GM19455 (cell line): ENCODE measurements around the gene COMP.
"Not testable (repeated sequence)": the region's sequence is repeated elsewhere in the genome, so short reads cannot be mapped to it uniquely, and the experiment has no call there.

Experiments
- ATAC-seq: cut with Tn5 transposase; IDR thresholded peaks from one replicate; pipeline ENCODE4 v1.9.1; 2021; ENCODE audit not compliant: unreplicated experiment

The COMP gene

DNA sequence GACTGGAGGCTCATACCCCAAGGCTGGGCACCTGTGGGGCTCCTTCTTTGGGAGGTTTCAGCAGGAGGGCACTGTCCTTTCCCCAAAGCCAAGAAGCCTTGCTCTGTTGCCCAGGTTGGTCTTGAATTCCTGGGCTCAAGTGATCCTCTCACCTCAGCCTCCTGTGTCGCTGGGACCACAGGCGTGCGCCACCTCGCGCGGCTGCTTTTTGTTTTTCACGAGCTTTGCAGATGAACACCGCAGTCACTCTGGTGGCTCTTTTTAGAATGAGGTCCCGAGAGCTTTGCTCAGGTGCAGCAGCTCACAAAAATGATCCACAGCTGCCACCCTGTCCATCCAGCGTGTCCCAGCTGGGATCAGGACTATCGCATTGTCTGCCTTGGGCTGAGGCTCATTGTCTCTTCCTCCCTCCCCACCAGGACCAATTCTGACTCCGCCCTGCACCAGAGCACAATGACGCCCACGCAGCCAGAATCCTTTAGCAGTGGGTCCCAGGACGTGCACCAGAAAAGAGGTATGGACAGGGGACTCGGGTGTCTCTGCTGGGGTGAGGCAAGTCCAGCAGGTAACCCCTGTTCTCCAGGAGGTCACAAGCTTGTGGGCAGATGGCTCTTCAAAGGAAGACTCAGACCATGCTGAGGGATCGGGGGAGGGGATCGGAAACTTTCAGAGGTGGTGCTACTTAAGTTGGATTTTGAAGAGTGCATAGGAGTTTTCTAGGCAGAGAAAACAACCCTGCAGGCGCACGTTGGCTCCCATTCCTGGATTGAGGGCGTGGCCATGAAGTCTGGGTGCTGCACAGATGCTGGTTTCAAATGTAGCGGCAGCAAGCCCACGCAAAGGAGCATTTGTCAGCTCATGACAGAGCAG, 41.5 kb downstream of the COMP start:
- ATAC-seq: no peak

DNA sequence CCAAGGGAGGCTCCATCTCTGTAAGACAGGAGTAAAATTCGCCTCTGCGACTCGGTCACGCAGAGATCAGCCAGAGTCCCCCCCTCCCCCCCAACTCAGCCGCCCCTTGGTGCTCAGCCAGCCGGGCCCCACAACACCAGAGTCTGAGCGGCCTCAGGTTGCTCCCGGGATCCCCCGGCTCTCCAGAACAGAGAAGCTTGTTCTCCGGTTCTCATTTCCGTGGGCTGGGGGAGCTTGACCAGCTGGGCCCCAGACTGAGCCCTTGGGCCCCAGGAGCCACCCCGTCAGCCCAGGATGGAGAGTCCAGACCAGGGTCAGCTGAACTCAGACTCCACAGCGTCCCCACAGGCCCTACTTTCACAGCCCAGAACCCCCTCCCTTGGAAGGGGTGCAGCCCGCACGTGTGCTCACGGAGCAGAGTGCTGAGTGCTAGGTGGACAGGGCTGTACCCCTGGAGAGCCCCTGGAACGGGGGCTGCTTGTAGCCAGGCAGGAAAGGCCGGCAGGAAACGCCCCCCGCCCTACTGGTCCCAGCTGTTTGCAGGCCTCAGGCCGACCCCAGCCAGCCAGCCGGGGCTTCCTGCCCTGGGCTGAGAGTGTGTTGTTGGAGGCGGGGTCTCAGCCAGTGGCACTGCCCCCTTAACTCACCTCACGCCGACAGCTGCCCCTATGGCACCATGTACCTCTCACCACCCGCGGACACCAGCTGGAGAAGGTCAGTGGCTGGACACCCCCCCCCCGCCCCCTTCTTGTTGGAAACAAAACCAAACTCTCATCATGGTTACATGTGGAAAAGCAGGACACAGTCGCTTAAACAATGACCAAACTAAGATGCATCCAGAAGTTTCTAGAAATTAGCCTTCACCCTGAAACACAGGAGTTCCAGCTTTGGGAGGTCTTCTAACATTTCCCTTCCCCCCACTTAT, 44.4 kb downstream of the COMP start:
- no peak for ATAC-seq

DNA sequence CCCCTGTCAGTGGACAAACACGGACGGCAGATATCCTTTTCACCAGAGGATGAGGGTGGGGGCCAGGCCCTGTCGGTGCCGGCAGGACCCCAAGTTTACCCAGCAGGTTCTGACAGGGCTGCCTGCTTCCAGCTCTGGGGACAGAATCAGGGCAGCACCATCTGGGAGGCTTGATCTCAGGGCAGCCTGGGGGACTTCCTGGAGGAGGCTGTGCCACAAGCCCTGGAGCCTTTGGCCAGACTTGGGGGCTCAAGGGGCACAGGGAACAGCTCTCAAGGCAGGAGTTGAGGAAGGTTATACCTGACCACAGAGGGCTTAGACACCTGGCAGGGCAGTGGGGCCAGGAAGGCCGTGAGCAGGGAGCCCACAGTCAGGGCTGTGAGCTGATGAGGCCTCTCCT, 45.2 kb downstream of the COMP start:
- ATAC-seq: no peak

DNA sequence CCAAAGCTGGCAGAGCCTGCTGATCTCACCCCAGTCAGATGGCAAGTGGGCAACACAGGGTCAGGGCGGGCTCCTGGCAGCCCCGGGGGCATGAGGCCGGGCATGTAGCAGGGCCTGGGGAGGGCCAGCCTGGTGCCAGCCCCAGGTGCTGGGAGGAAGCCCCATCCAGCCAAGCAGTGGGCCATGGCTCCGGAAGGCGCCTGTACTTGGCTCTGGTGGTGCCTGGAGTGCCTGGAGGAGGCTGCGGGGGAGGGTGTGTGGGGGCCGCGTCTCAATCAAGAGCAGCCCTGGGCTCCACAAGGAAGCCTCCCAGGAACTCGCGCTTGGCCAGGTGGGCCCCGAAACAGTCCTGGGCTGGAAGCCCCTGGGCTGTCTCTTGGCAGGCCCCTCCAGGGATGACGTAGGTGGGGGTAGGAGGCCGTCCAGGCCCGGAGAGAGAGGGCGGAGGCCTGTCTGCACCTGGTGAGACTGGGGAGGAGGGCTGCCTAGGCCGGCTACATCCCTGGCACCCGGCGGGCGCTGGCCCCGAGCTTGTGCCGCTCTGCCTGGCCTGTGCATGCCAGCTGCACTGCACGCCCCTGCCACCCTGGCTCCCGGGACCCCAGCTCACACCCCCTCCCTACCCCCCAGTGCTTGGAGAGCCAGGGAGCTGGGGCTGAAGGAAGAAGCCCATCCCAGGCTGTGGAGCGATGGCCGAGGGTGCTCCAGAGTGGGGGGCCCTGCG, 45.9 kb downstream of the COMP start:
- ATAC-seq: no peak

DNA sequence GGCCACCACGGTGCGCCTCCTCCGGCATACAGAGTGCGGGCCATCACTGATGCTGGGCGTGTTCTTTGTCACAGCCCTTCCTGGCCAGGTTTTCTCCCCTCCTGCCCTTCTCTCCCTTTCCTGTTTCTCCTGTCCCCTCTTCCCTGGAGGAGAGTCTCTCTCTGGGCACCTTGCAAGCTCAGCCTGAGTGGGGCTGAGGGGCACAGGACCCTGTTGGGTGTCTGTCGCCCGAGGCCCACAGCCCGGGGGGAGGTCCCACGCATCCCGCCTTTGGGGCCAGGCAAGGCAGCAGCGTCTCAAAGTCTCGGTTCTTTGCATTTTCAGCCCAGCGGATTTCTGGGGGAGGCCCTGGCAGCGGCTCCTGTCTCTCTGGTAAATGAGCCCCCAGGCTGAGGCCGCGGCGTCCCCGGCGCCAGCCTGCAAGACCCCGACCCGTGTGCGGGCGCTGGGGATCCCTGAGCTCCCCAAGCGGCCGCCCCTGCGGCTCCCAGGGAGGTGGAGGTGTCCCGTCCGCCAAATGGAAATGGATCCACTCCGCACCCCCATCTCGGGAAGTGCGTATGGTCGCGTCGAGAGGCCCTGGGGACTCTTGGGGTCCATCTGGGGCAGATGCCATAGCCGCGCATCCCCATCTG, 47.2 kb downstream of the COMP start:
- ATAC-seq: no peak

DNA sequence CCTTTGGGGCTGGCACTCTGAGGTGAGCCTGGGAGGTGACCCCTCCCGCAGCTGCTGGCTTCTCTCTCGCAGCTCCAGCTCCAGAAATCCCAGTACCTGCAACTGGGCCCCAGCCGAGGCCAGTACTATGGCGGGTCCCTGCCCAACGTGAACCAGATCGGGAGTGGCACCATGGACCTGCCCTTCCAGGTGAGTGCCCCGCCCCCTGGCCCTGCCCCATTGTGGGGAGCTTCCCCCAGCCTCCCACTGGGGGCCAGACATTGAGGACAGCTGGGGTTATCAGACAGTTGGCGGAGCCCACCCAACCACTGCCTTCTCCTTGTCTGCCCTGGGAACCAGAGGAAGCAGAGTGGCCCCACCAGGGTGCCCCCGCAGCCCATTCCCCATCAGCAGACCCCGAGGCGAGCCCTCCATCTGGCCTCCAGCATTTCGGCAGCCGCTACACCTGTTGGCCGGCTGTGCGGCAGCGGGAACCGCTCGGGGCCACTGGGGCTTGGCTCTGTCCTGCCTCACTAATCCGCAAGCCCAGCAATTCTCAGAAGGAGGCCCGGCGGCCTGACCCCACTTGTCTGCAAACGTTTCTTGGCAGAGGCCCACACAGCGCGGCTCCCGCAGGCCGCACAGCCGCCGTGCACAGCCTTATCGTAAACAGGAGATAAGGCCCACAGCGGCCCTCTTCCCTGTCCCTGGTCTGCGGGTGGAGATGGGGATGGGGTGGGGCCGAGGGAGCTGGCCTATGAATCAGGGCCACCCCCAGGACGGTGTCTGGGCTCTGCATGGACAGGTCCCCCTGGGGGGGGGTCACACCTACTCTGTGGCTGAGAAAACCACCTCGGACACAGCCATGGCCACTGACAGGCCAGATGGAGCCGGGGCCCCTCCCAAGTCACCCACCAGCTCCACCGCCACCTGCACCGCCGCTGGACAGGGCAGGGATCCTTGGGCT, 48.0 kb downstream of the COMP start:
- no peak for ATAC-seq

DNA sequence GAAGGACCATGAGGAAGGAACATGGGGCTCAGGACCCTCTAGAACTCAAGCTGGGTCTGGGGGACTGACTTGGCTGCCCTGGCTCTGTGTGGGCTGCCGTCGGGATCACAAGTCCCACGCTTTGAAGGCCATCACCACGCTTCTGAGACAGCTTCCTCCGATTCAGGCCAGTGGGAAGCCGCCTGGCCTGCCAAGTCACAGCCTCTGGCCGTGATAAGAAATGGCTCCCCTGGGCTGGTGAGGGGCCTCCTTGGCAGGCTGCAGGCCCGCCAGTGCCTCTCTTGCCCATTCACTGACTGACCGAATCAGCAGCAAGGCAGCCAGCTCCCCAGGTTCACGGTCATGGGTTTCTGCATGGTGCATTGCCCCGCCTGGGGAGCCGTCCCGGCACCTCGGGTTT, 48.8 kb downstream of the COMP start:
- no peak for ATAC-seq

DNA sequence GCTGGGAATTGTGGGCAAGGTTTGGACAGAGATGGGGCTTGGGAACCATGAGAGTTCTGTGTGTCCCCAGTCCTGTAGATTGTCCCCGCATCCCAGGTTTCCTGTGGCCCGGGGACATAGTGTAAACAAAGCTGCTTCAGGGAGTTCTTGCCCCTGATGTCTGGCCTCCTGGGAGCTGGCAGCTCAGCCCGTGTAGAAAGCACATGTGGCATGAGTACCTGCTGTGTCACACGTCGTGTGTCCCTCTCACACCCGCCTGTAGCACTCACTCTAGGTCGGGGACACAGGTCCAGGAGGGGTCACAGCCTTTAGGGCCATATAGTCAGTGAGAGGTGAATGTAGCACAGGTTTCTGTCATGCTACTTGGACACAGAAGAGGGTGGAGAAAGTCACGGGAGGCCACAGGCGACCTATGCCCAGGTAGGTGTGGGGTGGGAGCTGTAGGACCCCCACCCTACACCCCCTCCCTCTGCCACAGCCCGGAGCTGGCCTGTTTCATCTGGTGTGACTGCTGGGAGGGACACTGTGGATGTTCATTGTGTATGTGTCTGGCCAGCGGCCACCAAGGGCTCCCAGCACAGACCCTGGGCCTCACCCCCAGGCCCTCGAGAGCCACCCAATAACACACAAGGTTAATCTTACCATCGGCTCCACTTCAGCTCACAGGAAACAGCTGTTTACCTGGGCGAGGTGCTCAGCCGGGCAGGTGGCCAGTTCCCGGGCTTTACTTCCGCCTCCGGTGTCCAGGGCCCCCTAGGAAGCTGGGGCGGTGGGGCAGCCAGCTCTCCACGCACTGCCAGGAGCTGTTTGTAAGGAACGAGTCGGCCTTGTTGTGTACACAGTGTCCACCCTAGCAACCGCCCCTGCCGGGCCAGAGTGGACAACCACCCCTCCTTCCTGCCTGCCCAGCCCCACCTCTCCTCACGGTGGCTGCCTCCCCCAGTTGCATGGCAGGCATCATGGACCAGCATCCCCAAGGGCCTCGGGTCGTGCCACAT, 49.7 kb downstream of the COMP start:
- ATAC-seq: no peak

DNA sequence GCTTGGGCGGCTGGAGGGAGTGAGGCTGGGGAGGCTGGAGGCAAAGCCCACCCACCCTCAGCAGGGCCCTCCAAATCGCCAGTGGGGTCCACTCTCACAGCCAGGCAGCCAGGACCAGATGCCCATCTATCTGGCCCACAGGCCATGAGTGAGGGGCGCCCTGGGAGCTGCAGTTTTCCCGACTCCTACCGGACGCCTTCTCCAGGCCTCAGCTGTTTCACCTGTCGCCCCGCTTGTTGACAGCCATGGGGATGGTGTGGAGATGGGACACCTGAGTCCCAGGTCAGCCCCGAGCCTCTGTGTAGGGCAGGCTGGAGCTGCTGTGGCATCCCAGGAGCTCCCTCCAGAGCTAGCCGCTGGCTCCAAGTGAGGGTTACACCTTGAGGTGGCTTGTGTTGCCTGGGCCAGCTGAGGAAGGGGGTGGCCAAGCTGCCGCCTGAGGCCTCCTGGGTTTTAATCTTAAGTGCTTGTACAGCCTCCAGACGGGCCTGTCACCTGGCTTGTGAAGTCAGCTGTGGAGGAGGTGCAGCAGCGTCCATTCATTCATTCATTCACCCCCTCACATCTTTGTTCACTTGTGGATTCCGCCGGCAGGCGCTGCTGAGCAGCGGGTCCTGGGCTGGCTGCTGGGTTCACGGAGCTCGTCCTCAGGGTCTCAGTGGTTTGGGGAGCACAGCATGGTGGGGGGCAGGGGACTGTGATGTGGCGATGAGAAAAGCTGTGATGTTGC, 52.0 kb downstream of the COMP start:
- no peak for ATAC-seq

DNA sequence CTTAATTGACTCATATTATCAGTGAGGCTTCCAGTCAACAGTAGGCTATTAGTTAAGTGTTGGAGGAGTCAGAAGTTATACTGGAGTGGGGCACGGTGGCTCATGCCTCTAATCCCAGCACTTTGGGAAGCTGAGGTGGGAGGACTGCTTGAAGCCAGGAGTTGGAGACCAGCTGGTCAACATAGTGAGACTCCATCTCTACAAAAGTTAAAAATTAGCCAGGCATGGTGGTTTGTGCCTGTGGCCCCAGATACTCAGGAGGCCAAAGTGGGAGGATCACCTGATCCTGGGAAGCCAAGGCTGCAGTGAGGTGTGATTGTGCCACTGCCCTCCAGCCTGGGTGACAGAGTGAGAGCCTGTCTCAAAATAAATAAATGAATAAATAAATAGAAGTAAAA, 53.2 kb downstream of the COMP start:
- no peak for ATAC-seq

DNA sequence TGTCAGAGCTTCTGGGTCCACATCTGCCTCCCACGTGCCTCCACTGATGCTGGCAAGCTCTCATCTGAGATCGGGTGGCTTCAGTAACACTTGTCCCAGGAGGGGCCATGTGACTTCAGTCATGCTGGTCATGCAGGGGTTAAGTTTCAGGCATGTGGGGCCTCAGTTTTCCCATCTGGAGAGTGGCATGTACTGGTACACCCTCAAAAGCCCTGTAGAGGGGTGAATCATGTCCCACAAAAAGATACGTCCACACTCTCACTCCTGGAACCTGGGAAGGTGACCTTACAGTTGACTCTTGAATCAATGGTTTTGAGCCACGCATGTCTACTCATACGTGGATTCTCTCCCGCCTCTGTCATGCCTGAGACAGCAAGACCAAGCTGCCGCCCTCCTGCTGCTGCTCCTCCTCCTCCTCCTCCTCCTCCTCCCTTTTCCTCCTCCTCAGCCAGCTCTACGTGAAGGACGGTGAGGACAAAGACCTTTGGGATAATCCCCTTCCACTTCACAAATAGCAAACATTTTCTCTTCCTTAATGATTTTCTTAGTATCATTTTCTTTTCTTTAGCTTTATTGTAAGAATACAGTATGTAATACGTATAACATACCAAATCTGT, 53.7 kb downstream of the COMP start:
- ATAC-seq: no peak

DNA sequence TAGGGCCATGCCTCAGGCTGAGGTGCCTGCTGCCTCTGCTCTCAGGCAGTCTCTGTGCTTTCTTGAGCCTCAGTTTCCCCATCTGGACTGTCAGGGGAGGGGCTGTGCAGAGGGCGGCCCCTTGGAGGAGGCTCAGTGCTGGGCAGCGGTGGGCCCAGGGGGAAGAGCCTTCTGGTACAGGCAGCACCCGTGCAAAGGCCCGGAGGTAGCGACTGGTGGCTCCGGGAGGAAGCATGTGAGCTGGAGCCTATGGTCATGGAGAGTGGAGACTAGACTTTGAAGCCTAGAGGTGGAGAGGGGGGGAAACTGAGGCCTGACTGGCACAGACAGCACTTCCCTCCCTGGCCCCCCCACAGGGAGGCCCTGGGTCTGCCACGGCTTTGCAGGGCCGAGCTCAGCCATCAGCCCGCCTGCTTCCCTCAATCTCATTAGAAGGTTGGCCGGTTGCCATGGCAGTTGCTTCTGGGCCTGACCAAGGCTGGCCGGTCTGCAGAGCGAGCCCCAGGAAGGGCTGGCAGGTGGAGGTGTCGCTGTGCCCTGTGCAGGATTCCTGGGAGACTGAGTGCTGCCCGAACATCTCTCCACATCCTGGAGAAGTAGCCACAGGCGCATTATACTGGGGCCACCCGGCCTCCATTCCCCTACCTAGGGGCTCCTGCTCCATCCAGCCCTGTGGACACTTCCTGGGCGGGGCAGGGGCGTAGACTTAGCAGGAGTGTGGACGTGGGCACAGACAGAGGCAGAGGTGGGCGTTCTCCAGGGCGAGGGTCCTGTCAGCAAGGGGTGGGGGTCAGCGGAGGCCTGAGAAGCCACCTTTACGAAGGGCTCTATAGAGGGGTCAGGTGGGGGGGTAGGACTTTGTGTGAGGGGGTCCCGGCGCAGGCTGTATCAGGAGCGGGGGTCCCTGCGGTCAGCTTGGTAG, 54.4 kb downstream of the COMP start:
- no peak for ATAC-seq

DNA sequence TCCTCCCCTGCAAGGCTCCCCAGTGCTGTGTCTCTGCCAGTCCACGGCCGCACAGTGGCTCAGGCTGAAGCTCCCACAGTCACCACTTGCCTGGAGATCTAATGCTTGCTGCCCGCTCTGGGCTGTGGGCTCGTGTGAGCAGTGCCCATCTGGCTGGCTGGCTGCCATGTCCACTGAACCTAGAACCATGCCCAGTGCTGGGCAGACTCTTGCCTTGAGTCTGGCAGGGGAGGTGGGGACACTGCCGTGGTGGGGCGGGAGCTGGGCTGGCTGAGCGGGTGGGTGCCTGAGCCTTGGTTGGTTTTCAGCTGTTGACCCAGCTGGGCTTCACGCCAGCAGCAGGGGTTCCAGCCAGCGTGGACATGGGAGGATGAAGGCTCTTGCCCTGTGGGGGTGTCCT, 55.4 kb downstream of the COMP start:
- ATAC-seq: no peak

DNA sequence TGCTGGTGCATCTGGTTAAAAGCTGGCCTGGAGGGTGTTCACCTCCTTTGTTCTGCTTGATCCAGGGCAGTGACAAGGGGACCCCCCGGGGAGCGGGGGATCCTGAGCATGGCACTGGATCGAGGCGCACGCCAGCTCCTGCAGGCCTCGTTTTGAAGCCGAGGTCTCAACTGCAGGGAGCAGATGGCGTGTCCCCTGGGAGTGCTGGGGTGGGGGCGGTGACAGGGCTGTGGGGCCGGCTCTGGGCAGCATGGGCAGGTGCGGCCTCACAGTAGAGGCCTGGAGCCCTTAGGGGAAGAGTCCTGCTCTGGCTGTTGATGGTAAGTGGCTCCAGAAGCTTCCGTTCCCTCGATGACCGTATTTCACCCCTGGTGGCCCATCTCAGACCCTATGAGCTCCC, 55.8 kb downstream of the COMP start:
- ATAC-seq: no peak

DNA sequence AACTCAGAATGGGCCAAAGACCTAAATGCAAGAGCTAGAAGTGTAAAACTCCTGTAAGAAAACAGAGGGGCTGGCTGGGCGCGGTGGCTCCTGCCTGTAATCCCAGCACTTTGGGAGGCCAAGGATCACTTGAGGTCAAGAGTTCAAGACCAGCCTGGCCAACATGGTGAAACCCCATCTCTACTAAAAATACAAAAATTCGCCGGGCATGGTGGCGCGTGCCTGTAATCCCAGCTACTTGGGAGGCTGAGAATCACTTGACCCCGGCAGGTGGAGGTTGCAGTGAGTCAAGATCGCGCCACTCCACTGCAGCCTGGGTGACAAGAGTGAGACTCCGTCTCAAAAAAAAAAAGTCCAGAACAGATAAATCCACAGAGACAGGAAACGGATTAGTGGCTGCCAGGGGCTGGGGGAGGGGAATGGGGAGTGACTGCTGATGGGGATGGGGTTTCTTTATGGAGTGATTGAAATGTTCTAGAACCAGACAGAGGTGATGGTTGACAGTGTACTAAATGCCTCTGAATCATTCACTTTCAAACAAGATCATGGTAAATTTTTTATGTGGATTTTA, 57.3 kb downstream of the COMP start:
- ATAC-seq: not testable (repeated sequence)

DNA sequence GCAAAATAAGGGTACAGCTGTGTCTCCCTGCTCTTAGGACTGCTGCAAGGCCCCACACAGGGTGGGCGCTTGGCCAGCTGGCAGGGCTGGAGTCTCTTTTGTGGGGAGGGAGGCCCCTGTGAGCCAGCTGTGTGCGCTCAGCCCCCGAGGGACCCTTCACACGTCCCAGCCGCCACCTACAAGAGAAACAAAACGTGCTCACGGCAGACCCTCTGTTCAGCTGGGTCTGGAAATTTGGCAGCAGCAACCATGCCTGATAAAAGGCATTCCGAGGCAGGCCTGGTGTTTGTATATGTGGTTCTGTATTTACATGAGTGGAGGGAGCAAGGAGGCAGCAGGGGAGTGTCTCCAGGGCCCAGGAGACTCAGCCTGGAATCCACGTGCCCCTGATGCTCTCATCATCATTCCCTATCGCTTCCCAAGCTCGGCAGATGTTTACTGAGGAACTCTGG, 57.9 kb downstream of the COMP start:
- ATAC-seq: no peak
